ENCODE data around the gene MLLT6. TPM values are rescaled to one million over a fixed set of nuclear protein-coding genes. Genes with fewer than 3 reads are reported as not detected.

Gene MLLT6
- total and polyA plus RNA-seq, 2 of the 13 experiments (the other 11 are each of a cell fraction or from before 2014, with no cell fraction given), result 50.7 to 69.5 TPM

- TF ChIP-seq, protein P1, sequence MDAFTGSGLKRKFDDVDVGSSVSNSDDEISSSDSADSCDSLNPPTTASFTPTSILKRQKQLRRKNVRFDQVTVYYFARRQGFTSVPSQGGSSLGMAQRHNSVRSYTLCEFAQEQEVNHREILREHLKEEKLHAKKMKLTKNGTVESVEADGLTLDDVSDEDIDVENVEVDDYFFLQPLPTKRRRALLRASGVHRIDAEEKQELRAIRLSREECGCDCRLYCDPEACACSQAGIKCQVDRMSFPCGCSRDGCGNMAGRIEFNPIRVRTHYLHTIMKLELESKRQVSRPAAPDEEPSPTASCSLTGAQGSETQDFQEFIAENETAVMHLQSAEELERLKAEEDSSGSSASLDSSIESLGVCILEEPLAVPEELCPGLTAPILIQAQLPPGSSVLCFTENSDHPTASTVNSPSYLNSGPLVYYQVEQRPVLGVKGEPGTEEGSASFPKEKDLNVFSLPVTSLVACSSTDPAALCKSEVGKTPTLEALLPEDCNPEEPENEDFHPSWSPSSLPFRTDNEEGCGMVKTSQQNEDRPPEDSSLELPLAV (CRISPR knock-in tag; conservative IDR thresholded peaks at IDR 0.05; ENCODE audit: low read depth), result no peak
- TF ChIP-seq ZKSCAN5 (CRISPR knock-in tag; IDR thresholded peaks at IDR 0.05) (no peak), U2AF2 (IDR thresholded peaks at IDR 0.05; ENCODE audit: low read depth, low read length) (no peak), ARID5B (CRISPR knock-in tag; IDR thresholded peaks at IDR 0.05) (peak; percentile 77), RAD51 (IDR thresholded peaks at IDR 0.05; ENCODE audit: borderline replicate concordance) (0 out of 2 replicates have a peak, but pooled peaks have one; percentile 13), ZNF761 (CRISPR knock-in tag; conservative IDR thresholded peaks at IDR 0.05) (0 out of 2 replicates have a peak, but pooled peaks have one; percentile 29), SRSF1 (optimal IDR thresholded peaks at IDR 0.05; ENCODE audit: low read depth, low read length) (no peak), NCOA5 (CRISPR knock-in tag; IDR thresholded peaks at IDR 0.05) (no peak), ZNF333 (CRISPR knock-in tag; IDR thresholded peaks at IDR 0.05; ENCODE audit: borderline replicate concordance) (no peak), USF2 (IDR thresholded peaks at IDR 0.05; ENCODE audit: low read depth, low read length) (peak; percentile 78), USF2 (CRISPR knock-in tag; IDR thresholded peaks at IDR 0.05; ENCODE audit: borderline replicate concordance) (peak; percentile 62; the same call in 1 of the 2 replicates), PAX8 (CRISPR knock-in tag; IDR thresholded peaks at IDR 0.05; ENCODE audit: borderline replicate concordance) (no peak), ZNF432 (CRISPR knock-in tag; IDR thresholded peaks at IDR 0.05; ENCODE audit: borderline replicate concordance) (no peak), RORA (CRISPR knock-in tag; IDR thresholded peaks at IDR 0.05) (no peak)
- TF ChIP-seq, protein P2, sequence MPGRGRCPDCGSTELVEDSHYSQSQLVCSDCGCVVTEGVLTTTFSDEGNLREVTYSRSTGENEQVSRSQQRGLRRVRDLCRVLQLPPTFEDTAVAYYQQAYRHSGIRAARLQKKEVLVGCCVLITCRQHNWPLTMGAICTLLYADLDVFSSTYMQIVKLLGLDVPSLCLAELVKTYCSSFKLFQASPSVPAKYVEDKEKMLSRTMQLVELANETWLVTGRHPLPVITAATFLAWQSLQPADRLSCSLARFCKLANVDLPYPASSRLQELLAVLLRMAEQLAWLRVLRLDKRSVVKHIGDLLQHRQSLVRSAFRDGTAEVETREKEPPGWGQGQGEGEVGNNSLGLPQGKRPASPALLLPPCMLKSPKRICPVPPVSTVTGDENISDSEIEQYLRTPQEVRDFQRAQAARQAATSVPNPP (CRISPR knock-in tag; IDR thresholded peaks at IDR 0.05), result no peak
- TF ChIP-seq, protein P3, sequence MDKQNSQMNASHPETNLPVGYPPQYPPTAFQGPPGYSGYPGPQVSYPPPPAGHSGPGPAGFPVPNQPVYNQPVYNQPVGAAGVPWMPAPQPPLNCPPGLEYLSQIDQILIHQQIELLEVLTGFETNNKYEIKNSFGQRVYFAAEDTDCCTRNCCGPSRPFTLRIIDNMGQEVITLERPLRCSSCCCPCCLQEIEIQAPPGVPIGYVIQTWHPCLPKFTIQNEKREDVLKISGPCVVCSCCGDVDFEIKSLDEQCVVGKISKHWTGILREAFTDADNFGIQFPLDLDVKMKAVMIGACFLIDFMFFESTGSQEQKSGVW (CRISPR knock-in tag; IDR thresholded peaks at IDR 0.05; ENCODE audit: borderline replicate concordance), result no peak
- TF ChIP-seq, protein P4, sequence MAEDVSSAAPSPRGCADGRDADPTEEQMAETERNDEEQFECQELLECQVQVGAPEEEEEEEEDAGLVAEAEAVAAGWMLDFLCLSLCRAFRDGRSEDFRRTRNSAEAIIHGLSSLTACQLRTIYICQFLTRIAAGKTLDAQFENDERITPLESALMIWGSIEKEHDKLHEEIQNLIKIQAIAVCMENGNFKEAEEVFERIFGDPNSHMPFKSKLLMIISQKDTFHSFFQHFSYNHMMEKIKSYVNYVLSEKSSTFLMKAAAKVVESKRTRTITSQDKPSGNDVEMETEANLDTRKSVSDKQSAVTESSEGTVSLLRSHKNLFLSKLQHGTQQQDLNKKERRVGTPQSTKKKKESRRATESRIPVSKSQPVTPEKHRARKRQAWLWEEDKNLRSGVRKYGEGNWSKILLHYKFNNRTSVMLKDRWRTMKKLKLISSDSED (CRISPR knock-in tag; IDR thresholded peaks at IDR 0.05), result no peak
Measured at GRCh38 chr17:38676706-38677504, 28.2 kb upstream of the MLLT6 start (continued).

All from HepG2 (cell line).